T47D (cell line): Measurements from ENCODE around the gene ALDOB.

Source experiments
- DNase-seq, 2 experiments: peaks; one replicate each; pipeline versions ENCODE4 v3.0.0 to v3.0.0-alpha.2; 2011 to 2012; ENCODE audit warnings: low read depth in 1 of 2, low spot score in 1 of 2
- JUND ChIP-seq: IDR thresholded peaks from 2 replicates; pipeline ENCODE4 v1.6.1; 2012; ENCODE audit warnings: low read depth
- in situ Hi-C: cut with HindIII; loops from 2 replicates; pipeline ENCODE4 v1.10.0; 2016; ENCODE audit warnings: low sequenced_read_pairs, low pct_unique_long_range_greater_than_20kb

The ALDOB gene

GRCh38 chr9:101383361-101383760 lies 52.2 kb downstream of the ALDOB start:
- in situ Hi-C loops: no loop called here
- TF ChIP-seq JUND: no peak

DNA sequence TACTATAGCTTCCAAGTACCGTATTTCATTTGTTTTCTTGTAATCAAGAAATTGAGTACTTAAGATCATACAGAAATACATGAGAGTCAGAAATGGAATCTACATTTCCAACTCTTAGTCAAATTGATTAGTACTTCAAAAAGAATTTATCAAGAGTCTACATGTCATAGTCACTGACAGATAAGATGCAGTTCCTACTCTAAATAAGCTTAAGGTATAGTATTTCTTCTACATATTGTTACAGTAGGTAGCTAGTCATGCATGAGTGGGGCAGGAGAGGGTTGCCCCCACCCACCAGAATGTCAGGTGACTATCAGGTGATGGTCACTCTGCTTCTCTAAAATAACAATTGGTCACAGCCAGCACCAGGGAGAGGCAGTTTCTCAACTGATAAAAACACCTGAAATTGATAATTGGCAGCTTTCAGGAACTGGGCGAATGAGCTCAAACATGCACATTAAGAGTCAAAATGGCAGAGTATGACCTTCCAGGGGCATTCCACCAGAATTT lies 53.7 kb downstream of the ALDOB start:
- no peak for DNase-seq
- in situ Hi-C loops: no loop called here
- no peak for TF ChIP-seq JUND

More at GRCh38 chr9:101383361-101383760, 52.2 kb downstream of the ALDOB start:
- DNase-seq: no peak

GRCh38 chr9:101381118-101381517 lies 54.5 kb downstream of the ALDOB start:
- DNase-seq: no peak
- no peak for TF ChIP-seq JUND
- in situ Hi-C loops: no loop called here

GRCh38 chr9:101380295-101380694 lies 55.3 kb downstream of the ALDOB start:
- no peak for TF ChIP-seq JUND
- no peak for DNase-seq
- in situ Hi-C loops: no loop called here

- no peak for DNase-seq
- in situ Hi-C loops: no loop called here
- TF ChIP-seq JUND: no peak
Measured at GRCh38 chr9:101376111-101376848, 59.3 kb downstream of the ALDOB start.

DNA sequence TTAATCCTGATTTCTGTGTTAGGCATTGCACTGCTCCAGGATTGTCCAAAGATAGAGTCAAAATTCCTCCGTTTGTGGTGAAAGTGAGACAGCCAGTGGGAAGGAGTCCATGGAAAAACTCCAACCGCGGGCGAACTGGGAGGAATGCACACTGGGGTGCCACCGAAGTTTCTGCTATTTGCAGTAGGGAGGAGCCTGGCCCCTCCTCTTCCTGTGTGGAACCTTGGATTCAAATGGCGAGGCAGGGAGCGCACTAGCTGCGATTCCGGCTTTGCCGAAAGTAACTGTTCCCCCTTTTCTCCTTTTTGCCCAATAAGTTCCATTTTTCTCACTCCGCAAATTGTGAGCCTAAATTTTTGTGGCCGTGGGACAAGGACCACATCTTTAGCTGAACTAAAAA lies 60.0 kb downstream of the ALDOB start:
- no peak for TF ChIP-seq JUND
- peak in 1 of 2 experiments; percentile 37 for DNase-seq
- in situ Hi-C loops: no loop called here

DNA sequence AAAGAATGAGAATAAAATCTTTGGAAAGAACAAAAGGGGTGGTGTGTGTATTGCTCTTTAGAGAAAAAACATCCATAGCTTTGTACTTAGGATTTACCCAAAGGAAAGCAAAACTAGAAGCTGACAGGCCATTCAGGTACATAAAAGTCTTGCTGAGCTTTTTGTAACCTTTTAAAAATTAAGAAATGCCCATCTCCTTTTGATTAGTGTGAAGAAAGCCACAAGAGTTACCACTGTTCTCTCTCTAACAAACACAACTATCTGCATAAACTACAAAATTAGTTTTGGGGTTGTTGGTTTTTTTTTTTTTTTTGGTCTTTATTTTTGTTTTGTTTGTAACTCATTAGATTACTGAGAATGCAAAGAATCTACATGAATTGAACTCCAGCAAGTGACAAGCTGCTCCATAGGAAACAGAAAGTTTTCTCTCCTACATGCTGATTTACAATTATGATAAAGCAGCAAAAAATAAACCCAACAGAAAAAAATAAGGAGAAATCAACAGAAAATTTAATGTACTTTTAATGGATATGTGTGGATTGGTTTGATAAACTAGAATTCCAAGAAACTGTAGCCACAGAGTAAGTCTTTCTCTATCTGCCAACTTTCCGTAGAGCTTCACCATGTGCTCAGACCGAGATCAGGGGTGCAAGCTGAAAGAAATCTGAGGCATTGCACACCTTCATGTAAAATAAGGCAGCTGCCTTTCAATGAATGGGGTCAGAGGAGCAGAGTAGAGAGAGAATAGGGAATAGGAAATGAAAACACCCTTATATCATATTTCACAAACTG lies 63.1 kb downstream of the ALDOB start:
- TF ChIP-seq JUND: no peak
- no peak for DNase-seq
- in situ Hi-C loops: no loop called here

DNA sequence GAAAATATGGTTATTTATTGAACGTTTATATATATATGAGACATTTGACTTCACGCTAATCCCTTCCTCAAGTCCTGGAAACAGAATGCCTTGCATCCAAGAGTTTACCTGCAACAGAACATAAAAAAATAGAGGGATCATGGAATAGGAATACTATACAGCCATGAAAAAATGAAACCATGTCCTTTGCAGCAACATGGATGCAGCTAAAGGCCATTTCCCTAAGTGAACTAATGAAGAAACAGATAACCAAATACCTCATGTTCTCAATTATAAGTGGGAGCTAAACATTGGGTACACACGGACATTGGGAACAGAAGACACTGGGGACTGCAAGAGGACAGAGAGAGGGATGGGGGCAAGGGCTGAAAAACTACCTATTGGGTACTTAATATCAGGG lies 63.8 kb downstream of the ALDOB start:
- in situ Hi-C loops: no loop called here
- no peak for TF ChIP-seq JUND
- DNase-seq: no peak
